HCT116 (cell line): ENCODE data around the gene CTCFL. TPM values are rescaled to one million over a fixed set of nuclear protein-coding genes. Genes with fewer than 3 reads are reported as not detected.

Experiments
- ATAC-seq: fragments of 200-7000 bp; cut with Tn5 transposase; 2 replicates; pipeline ENCODE4 v1.9.1; 2020; ENCODE audit warnings: mild to moderate bottlenecking, moderate library complexity
- BruUV-seq: library from RNA; stranded (reverse); fragments of 400-500 nt; replicated peaks from 2 replicates; lab custom pipeline; 2021; lab: Mats Ljungman, UMichigan
- CTCF ChIA-PET: fragments of 300-600 bp; sonication (Branson Sonifier 250); formaldehyde crosslinking; loops from one replicate; lab custom pipeline; 2021; ENCODE audit warnings: antibody characterized with exemption; lab: Charles Lee
- POLR2A ChIA-PET: fragments of 300-600, 350-600 bp; sonication (Branson Sonifier 250); formaldehyde crosslinking; loops from one replicate; lab custom pipeline; 2021; ENCODE audit warnings: antibody characterized with exemption; lab: Charles Lee
- RAD21 ChIA-PET, 2 experiments: fragments of 300-600 bp; sonication (Branson Sonifier 250); formaldehyde crosslinking; loops; one replicate each; lab custom pipeline; 2023; ENCODE audit warnings: low total read pairs in 2 of 2; ENCODE audit not compliant: uncharacterized antibody in 2 of 2, unreplicated experiment in 2 of 2, low non-redundant PET in 1 of 2; lab: Charles Lee
- DNase-seq: peaks from one replicate; pipeline ENCODE4 v3.0.0-alpha.2; 2010; ENCODE audit warnings: low read depth, low spot score
- H2AFZ ChIP-seq: fragments of 200-600 bp; shearing (Covaris generic), sonication (generic); 2 replicates; pipeline ENCODE4 v1.6.1; 2017; ENCODE audit warnings: low read depth, mixed run types, mixed read lengths, antibody characterized with exemption, low read length; ENCODE audit not compliant: poor library complexity, severe bottlenecking
- H3K27ac ChIP-seq: 2 replicates; pipeline ENCODE4 v1.5.1; 2012; ENCODE audit warnings: low read depth, low read length
- H3K27me3 ChIP-seq: fragments of 200-600 bp; sonication (generic); 2 replicates; pipeline ENCODE4 v1.6.1; 2016; ENCODE audit warnings: mixed run types, low read length, mixed read lengths; ENCODE audit not compliant: insufficient read depth
- H3K36me3 ChIP-seq, 2 experiments: fragments of 200-500 bp in 1 of 2; fragments of 200-600 bp in 1 of 2; sonication (Bioruptor generic) in 1 of 2; sonication (generic) in 1 of 2; 2 replicates each; pipeline versions ENCODE4 v1.5.1 to v1.6.1; 2014 to 2016; ENCODE audit warnings: low read length in 2 of 2, inconsistent platforms in 1 of 2, mixed read lengths in 1 of 2, mixed run types in 1 of 2; ENCODE audit not compliant: insufficient read depth in 2 of 2, control insufficient read depth in 1 of 2
- H3K4me1 ChIP-seq, 2 experiments: fragments of 200-600 bp in 1 of 2; sonication (generic) in 1 of 2; 2 replicates each; pipeline versions ENCODE4 v1.5.1 to v1.6.1; 2012 to 2017; ENCODE audit warnings: low read length in 2 of 2, inconsistent platforms in 1 of 2, mild to moderate bottlenecking in 1 of 2, mixed read lengths in 1 of 2, mixed run types in 1 of 2, moderate library complexity in 1 of 2; ENCODE audit not compliant: insufficient read depth in 2 of 2, control insufficient read depth in 1 of 2
- H3K4me2 ChIP-seq: fragments of 200-600 bp; sonication (generic); 2 replicates; pipeline ENCODE4 v1.6.1; 2017; ENCODE audit warnings: mixed run types, low read length, mixed read lengths
- H3K4me3 ChIP-seq, 2 experiments: fragments of 200-600 bp in 1 of 2; sonication (generic) in 1 of 2; replicated peaks in 1 of 2; 2 replicates each; pipeline ENCODE4 v1.5.1; 2011 to 2016; ENCODE audit warnings: low read length in 2 of 2, control low read depth in 1 of 2, low read depth in 1 of 2, mild to moderate bottlenecking in 1 of 2, mixed read lengths in 1 of 2, mixed run types in 1 of 2
- H3K79me2 ChIP-seq: fragments of 200-600 bp; sonication (generic); 2 replicates; pipeline ENCODE4 v1.6.1; 2017; ENCODE audit warnings: mild to moderate bottlenecking, mixed run types, low read length, moderate library complexity, mixed read lengths; ENCODE audit not compliant: insufficient read depth
- H3K9ac ChIP-seq: fragments of 200-600 bp; sonication (generic); 2 replicates; pipeline ENCODE4 v1.6.1; 2016; ENCODE audit warnings: low read length, mixed read lengths
- H3K9me2 ChIP-seq: fragments of 200-600 bp; sonication (generic), shearing (Covaris generic); 2 replicates; pipeline ENCODE4 v1.6.1; 2017; ENCODE audit warnings: mixed run types, mild to moderate bottlenecking, moderate library complexity; ENCODE audit not compliant: insufficient read depth
- H3K9me3 ChIP-seq, 2 experiments: fragments of 200-500 bp in 1 of 2; fragments of 200-600 bp in 1 of 2; sonication (Bioruptor generic) in 1 of 2; sonication (generic) in 1 of 2; 2 replicates each; pipeline ENCODE4 v1.6.1; 2014 to 2017; ENCODE audit warnings: low read length in 2 of 2, mixed read lengths in 2 of 2, inconsistent platforms in 1 of 2, low read depth in 1 of 2, mild to moderate bottlenecking in 1 of 2, mixed run types in 1 of 2, moderate library complexity in 1 of 2; ENCODE audit not compliant: control insufficient read depth in 1 of 2, insufficient read depth in 1 of 2
- H4K20me1 ChIP-seq: fragments of 200-600 bp; sonication (generic), shearing (Covaris generic); 2 replicates; pipeline ENCODE4 v1.6.1; 2017; ENCODE audit warnings: mixed run types, mild to moderate bottlenecking, moderate library complexity; ENCODE audit not compliant: insufficient read depth
- CEBPB ChIP-seq: IDR thresholded peaks from 2 replicates; pipeline ENCODE4 v1.6.1; 2012; ENCODE audit warnings: low read depth
- EGR1 ChIP-seq: IDR thresholded peaks from 2 replicates; pipeline ENCODE4 v1.6.1; 2012; ENCODE audit warnings: low read depth
- ELF1 ChIP-seq: IDR thresholded peaks from 2 replicates; pipeline ENCODE4 v1.6.1; 2012; ENCODE audit warnings: low read depth, borderline replicate concordance
- EZH2phosphoT487 ChIP-seq: fragments of 200-600 bp; IDR thresholded peaks from 2 replicates; pipeline ENCODE4 v1.6.1; 2018; ENCODE audit warnings: antibody characterized with exemption, borderline replicate concordance
- JUND ChIP-seq: IDR thresholded peaks from 2 replicates; pipeline ENCODE4 v1.6.1; 2012
- POLR2A ChIP-seq: IDR thresholded peaks from 2 replicates; pipeline ENCODE4 v1.7.0; 2011; ENCODE audit warnings: borderline replicate concordance; ENCODE audit not compliant: insufficient read depth, insufficient read length; ENCODE audit errors: extremely low read depth
- POLR2AphosphoS5 ChIP-seq: IDR thresholded peaks from 2 replicates; pipeline ENCODE4 v1.6.1; 2011; ENCODE audit warnings: mild to moderate bottlenecking, low read depth, low read length, moderate library complexity
- SIN3A ChIP-seq: IDR thresholded peaks from 2 replicates; pipeline ENCODE4 v1.6.1; 2012; ENCODE audit warnings: low read depth
- SP1 ChIP-seq: IDR thresholded peaks from 2 replicates; pipeline ENCODE4 v1.6.1; 2012; ENCODE audit warnings: low read depth
- SRF ChIP-seq: IDR thresholded peaks from 2 replicates; pipeline ENCODE4 v1.6.1; 2012; ENCODE audit warnings: low read depth
- YY1 ChIP-seq: IDR thresholded peaks from 2 replicates; pipeline ENCODE4 v1.6.1; 2011; ENCODE audit warnings: low read length, low read depth, moderate library complexity, mild to moderate bottlenecking; ENCODE audit not compliant: insufficient replicate concordance; ENCODE audit errors: extremely low read depth
- ZFX ChIP-seq: fragments of 450-650 bp; IDR thresholded peaks from 2 replicates; pipeline ENCODE4 v1.6.1; 2017
- ZNF274 ChIP-seq: fragments of 200-500 bp; sonication (Bioruptor generic); IDR thresholded peaks from 2 replicates; pipeline ENCODE4 v1.6.1; 2014; ENCODE audit warnings: mild to moderate bottlenecking, low read depth, low read length, inconsistent platforms
- intact Hi-C: fragments of 100-400 bp; cut with micrococcal nuclease; formaldehyde crosslinking; loops from 2 replicates; pipeline ENCODE4 v1.10.0; 2022
- total RNA-seq: library from RNA; stranded (reverse); gene quantifications from one replicate; pipeline ENCODE4 v1.2.1, GENCODE V29; 2021; ENCODE audit not compliant: unreplicated experiment
- TF ChIP-seq, protein P1 (sequence below): IDR thresholded peaks from 2 replicates; pipeline ENCODE4 v1.6.1; 2011; ENCODE audit warnings: mild to moderate bottlenecking, low read length, moderate library complexity; ENCODE audit not compliant: insufficient replicate concordance; ENCODE audit errors: extremely low read depth
- TF ChIP-seq, protein P2 (sequence below): IDR thresholded peaks from 2 replicates; pipeline ENCODE4 v1.6.1; 2012
- TF ChIP-seq, protein P3 (sequence below): IDR thresholded peaks from 2 replicates; pipeline ENCODE4 v1.6.1; 2012; ENCODE audit warnings: low read depth

The CTCFL gene
- total RNA-seq, 1 experiment from 2014 or later, result 0.34 TPM

DNA sequence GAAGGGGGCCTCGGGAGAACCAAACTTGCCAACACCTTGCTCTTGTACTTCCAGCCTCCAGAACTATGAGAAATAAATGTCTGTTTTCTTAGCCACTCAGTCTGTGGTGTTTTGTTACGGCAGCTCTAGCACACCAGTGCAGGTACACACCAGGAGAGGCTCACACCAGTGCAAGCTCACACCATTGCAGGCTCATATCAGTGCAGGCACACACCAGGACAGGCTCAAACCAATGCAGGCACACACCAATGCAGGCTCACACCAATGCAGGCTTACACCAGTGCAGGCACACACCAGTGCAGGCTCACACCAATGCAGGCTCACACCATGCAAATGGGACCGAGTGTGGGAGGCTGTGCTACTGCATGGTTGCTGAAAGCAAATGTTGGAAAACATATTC lies 4.9 kb upstream of the CTCFL start:
- H3K79me2 ChIP-seq, result no peaks in the 10 kb centered on the region
- intact Hi-C loops, result no loop called here
- H3K4me1 ChIP-seq, result no peaks in the 10 kb centered on the region
- no peak for DNase-seq
- ChIA-PET POLR2A (no interaction called here), RAD21 (no interaction called here), CTCF (no interaction called here)
- H3K36me3 ChIP-seq, result no peaks in the 10 kb centered on the region
- no peak overlapping the region for H3K4me2 ChIP-seq
- H3K9me3 ChIP-seq, result no peaks in the 10 kb centered on the region
- 0 out of 2 replicates have a peak, but pooled peaks cover 4% of the 10 kb centered on the region for H3K27me3 ChIP-seq
- H3K4me3 ChIP-seq, result no peak overlapping the region
- no peak for TF ChIP-seq ELF1
- no peak for TF ChIP-seq CEBPB
- no peak for TF ChIP-seq YY1
- TF ChIP-seq, protein P1, sequence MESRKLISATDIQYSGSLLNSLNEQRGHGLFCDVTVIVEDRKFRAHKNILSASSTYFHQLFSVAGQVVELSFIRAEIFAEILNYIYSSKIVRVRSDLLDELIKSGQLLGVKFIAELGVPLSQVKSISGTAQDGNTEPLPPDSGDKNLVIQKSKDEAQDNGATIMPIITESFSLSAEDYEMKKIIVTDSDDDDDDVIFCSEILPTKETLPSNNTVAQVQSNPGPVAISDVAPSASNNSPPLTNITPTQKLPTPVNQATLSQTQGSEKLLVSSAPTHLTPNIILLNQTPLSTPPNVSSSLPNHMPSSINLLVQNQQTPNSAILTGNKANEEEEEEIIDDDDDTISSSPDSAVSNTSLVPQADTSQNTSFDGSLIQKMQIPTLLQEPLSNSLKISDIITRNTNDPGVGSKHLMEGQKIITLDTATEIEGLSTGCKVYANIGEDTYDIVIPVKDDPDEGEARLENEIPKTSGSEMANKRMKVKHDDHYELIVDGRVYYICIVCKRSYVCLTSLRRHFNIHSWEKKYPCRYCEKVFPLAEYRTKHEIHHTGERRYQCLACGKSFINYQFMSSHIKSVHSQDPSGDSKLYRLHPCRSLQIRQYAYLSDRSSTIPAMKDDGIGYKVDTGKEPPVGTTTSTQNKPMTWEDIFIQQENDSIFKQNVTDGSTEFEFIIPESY, result no peak
- TF ChIP-seq POLR2A, result no peak
- no peak for TF ChIP-seq SRF
- no peak for TF ChIP-seq SP1
- no peak for TF ChIP-seq EGR1
- TF ChIP-seq, protein P2, sequence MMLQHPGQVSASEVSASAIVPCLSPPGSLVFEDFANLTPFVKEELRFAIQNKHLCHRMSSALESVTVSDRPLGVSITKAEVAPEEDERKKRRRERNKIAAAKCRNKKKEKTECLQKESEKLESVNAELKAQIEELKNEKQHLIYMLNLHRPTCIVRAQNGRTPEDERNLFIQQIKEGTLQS, result no peak
- no peak for TF ChIP-seq JUND
- no peak for TF ChIP-seq POLR2AphosphoS5
- TF ChIP-seq, protein P3, sequence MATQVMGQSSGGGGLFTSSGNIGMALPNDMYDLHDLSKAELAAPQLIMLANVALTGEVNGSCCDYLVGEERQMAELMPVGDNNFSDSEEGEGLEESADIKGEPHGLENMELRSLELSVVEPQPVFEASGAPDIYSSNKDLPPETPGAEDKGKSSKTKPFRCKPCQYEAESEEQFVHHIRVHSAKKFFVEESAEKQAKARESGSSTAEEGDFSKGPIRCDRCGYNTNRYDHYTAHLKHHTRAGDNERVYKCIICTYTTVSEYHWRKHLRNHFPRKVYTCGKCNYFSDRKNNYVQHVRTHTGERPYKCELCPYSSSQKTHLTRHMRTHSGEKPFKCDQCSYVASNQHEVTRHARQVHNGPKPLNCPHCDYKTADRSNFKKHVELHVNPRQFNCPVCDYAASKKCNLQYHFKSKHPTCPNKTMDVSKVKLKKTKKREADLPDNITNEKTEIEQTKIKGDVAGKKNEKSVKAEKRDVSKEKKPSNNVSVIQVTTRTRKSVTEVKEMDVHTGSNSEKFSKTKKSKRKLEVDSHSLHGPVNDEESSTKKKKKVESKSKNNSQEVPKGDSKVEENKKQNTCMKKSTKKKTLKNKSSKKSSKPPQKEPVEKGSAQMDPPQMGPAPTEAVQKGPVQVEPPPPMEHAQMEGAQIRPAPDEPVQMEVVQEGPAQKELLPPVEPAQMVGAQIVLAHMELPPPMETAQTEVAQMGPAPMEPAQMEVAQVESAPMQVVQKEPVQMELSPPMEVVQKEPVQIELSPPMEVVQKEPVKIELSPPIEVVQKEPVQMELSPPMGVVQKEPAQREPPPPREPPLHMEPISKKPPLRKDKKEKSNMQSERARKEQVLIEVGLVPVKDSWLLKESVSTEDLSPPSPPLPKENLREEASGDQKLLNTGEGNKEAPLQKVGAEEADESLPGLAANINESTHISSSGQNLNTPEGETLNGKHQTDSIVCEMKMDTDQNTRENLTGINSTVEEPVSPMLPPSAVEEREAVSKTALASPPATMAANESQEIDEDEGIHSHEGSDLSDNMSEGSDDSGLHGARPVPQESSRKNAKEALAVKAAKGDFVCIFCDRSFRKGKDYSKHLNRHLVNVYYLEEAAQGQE, result no peak
- no peak for TF ChIP-seq ZNF274
- TF ChIP-seq SIN3A, result no peak
- TF ChIP-seq ZFX, result no peak
- TF ChIP-seq EZH2phosphoT487, result no peak
- TF ChIP-seq, all 23 proteins: peak for 0
- no peak overlapping the region for H2AFZ ChIP-seq
- ATAC-seq, result 0 out of 2 replicates have a peak, but pooled peaks have one; percentile 32
- no peak overlapping the region for H3K27ac ChIP-seq
- no peaks in the 10 kb centered on the region for H4K20me1 ChIP-seq
- no TSS peak for BruUV-seq
- H3K9me2 ChIP-seq, result no peaks in the 10 kb centered on the region
- H3K9ac ChIP-seq, result no peak overlapping the region
